ENCODE data around the gene LEP. TPM values are rescaled to one million over a fixed set of nuclear protein-coding genes. Genes with fewer than 3 reads are reported as not detected.

Gene LEP
- total RNA-seq, 1 experiment from 2014 or later, result not detected

DNA sequence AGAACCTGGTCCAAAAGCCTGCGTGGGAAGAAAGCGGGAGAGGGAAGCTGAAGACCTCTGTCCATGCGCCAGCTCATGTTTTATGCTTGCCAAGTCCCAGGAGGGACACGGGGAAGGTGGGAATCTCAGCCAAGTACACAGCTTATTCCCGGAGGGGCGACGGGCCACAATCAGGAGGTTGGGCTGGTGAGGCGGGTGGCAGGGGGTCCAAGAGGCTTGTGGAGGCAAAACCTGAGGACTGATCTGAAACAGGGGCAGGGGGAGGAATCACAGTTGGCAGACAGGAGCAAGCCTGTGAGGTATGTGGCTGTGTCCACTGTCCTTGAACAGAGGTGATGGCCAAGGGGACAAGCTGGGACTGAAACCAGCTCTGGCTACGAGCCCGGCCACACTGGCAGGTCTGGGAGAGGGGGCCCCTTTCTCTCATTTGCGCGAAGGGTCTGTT, 38.0 kb upstream of the LEP start (continued):
- no peak for TF ChIP-seq ELF1 (IDR thresholded peaks at IDR 0.05; ENCODE audit: borderline replicate concordance, low read depth)
- no peak for TF ChIP-seq CBX3 (IDR thresholded peaks at IDR 0.05; ENCODE audit: low read depth)
- TF ChIP-seq EGR1 (IDR thresholded peaks at IDR 0.05; ENCODE audit: low read depth), result no peak

DNA sequence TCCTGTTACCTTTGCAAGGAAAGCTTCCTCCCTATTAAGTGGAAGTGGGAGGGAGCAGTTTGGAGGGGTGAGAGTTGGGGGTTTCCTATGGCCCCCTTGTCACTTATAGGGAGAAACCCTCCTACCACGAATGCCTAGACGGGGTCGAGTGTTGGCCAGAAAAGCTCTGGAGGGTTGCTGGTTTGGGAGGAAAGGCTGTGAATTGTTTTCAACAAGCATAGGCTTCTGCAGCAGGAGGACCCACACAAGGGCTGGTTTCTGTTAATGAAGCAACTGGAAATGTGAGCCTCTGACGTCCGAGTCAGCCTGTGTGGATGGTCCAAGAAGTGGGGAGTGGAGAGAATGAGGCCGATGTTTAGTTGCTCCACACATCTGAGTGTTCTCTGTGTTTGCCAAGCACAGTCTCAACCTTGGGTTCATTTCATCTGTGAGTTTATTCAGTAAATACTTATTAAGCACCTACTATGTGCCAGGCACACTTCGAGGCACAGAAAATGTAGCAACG, 37.3 kb upstream of the LEP start:
- H3K9me3 ChIP-seq (ENCODE audit: control insufficient read depth in 1 of 2, insufficient read depth in 1 of 2, low read depth in 1 of 2, low read length in 2 of 2), result no peaks in the 10 kb centered on the region
- TF ChIP-seq RAD21 (IDR thresholded peaks at IDR 0.05; ENCODE audit: low read depth), result no peak
- TF ChIP-seq SRF (IDR thresholded peaks at IDR 0.05; ENCODE audit: low read depth), result no peak
- TF ChIP-seq ZFX (IDR thresholded peaks at IDR 0.05), result no peak
- TF ChIP-seq ATF3 (IDR thresholded peaks at IDR 0.05), result no peak
- TF ChIP-seq ZNF274 (IDR thresholded peaks at IDR 0.05; ENCODE audit: low read depth, low read length), result no peak
- TF ChIP-seq REST (IDR thresholded peaks at IDR 0.05; ENCODE audit: low read depth), result no peak
- TF ChIP-seq SP1 (IDR thresholded peaks at IDR 0.05; ENCODE audit: low read depth), result no peak
- no peak for TF ChIP-seq SIN3A (IDR thresholded peaks at IDR 0.05; ENCODE audit: low read depth)
- TF ChIP-seq, protein P1, sequence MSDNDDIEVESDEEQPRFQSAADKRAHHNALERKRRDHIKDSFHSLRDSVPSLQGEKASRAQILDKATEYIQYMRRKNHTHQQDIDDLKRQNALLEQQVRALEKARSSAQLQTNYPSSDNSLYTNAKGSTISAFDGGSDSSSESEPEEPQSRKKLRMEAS (IDR thresholded peaks at IDR 0.05), result no peak
- no peak for TF ChIP-seq TCF7L2 (IDR thresholded peaks at IDR 0.05; ENCODE audit: borderline replicate concordance, extremely low read depth, insufficient read depth, insufficient read length)
- TF ChIP-seq CBX3 (IDR thresholded peaks at IDR 0.05; ENCODE audit: low read depth), result no peak
- TF ChIP-seq FOSL1 (IDR thresholded peaks at IDR 0.05; ENCODE audit: low read depth), result no peak
- no peak for TF ChIP-seq POLR2AphosphoS5 (IDR thresholded peaks at IDR 0.05; ENCODE audit: low read depth, low read length)
- TF ChIP-seq POLR2A (IDR thresholded peaks at IDR 0.05; ENCODE audit: borderline replicate concordance, extremely low read depth, insufficient read depth, insufficient read length), result no peak
- TF ChIP-seq EZH2 (IDR thresholded peaks at IDR 0.05), result no peak
- no peak for TF ChIP-seq CTCF (IDR thresholded peaks at IDR 0.05 in 2 of 3, conservative IDR thresholded peaks at IDR 0.05 in 1 of 3; ENCODE audit: borderline replicate concordance in 1 of 3, insufficient read depth in 1 of 3, low read depth in 2 of 3, low read length in 2 of 3)
- ChIA-PET RAD21 (ENCODE audit: low non-redundant PET in 1 of 2, low total read pairs in 2 of 2, uncharacterized antibody in 2 of 2, unreplicated experiment in 2 of 2) (interaction anchor here in 1 of 2 experiments (0.6 kb wide), 1 partner anchor 519 kb away, joined by 3 read pairs; no protein-coding TSS in a partner anchor), CTCF (no interaction called here), POLR2A (no interaction called here)
- DNase-seq (ENCODE audit: low read depth, low spot score) (no peak), ATAC-seq (no peak)
- H3K79me2 ChIP-seq (ENCODE audit: insufficient read depth, low read length), result no peaks in the 10 kb centered on the region
- no peak overlapping the region for H3K9ac ChIP-seq (ENCODE audit: low read length)
- no peak overlapping the region for H3K27ac ChIP-seq (ENCODE audit: low read depth, low read length)
- no peaks in the 10 kb centered on the region for H3K36me3 ChIP-seq (ENCODE audit: control insufficient read depth in 1 of 2, insufficient read depth in 2 of 2, low read length in 2 of 2)
- H3K4me3 ChIP-seq (replicated peaks in 1 of 2; ENCODE audit: low read depth in 1 of 2, low read length in 2 of 2), result no peak overlapping the region
- BruUV-seq (replicated peaks), result no TSS peak
- no peaks in the 10 kb centered on the region for H3K4me1 ChIP-seq (ENCODE audit: control insufficient read depth in 1 of 2, insufficient read depth in 2 of 2, low read length in 2 of 2)
- peaks cover 4% of the 10 kb centered on the region; the same call in 1 of the 2 replicates for H3K27me3 ChIP-seq (ENCODE audit: insufficient read depth, low read length)
- H3K9me2 ChIP-seq (ENCODE audit: insufficient read depth), result no peaks in the 10 kb centered on the region
- no peak overlapping the region for H3K4me2 ChIP-seq (ENCODE audit: low read length)
- intact Hi-C loops (cut with micrococcal nuclease), result no loop called here
- no peak overlapping the region for H2AFZ ChIP-seq (ENCODE audit: low read depth, low read length, poor library complexity, severe bottlenecking)
- no peaks in the 10 kb centered on the region for H4K20me1 ChIP-seq (ENCODE audit: insufficient read depth)
